Large intestine (tissue), 3 donors: ENCODE results near the gene SIGLEC9. TPM values are rescaled to one million over a fixed set of nuclear protein-coding genes. Genes with fewer than 3 reads are reported as not detected.

Experiments used
- DNase-seq, 2 donors: peaks; one replicate each; pipeline versions ENCODE4 v3.0.0 to v3.0.0-alpha.2; 2013
- H3K27ac ChIP-seq: one replicate; pipeline ENCODE4 v1.5.1; 2013; ENCODE audit warnings: low read length
- H3K27me3 ChIP-seq: 2 replicates; pipeline ENCODE4 v1.6.1; 2013; ENCODE audit warnings: low read length; ENCODE audit not compliant: control insufficient read depth, insufficient read depth
- H3K36me3 ChIP-seq: 2 replicates; pipeline ENCODE4 v1.6.1; 2013; ENCODE audit warnings: low read length; ENCODE audit not compliant: control insufficient read depth, insufficient read depth
- H3K4me1 ChIP-seq: one replicate; pipeline ENCODE4 v1.6.1; 2013; ENCODE audit warnings: low read length; ENCODE audit not compliant: control insufficient read depth, insufficient read depth
- H3K4me3 ChIP-seq: one replicate; pipeline ENCODE4 v1.5.1; 2013; ENCODE audit warnings: low read length
- H3K9me3 ChIP-seq: one replicate; pipeline ENCODE4 v1.6.1; 2013; ENCODE audit warnings: mild to moderate bottlenecking, low read depth, low read length, moderate library complexity; ENCODE audit not compliant: control insufficient read depth
- WGBS: methylation state at CpG from one replicate; pipeline ENCODE4 v1.1.5; 2013; ENCODE audit warnings: low lambda C conversion rate; ENCODE audit not compliant: insufficient coverage; 5-methylcytosine and 5-hydroxymethylcytosine counted together
- polyA plus RNA-seq: library from polyadenylated mRNA; unstranded; fragments of 120-200 nt; gene quantifications from one replicate; pipeline ENCODE4 v1.2.1, GENCODE V29; 2013

SIGLEC9 gene
- polyA plus RNA-seq, 1 donor = 0.76 TPM

DNA sequence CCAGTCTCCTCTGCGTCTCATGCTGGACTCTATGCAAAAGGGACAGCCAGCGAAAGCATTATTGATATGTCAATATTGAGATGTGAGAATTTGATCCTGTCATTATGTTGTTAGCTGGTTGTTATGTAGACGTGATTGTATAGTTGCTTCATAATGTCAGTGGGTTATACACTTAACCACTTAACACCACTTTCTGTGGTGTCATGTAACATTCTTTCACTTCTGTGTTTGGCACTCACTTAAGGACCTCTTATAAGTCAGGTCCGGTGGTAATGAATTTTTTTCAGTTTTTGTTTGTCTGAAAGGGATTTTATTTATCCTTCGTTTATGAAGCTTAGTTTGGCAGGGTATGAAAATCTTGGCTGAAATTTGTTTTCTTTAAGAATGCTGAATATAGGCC, 10.3 kb downstream of the SIGLEC9 start:
- WGBS = 100% methylated on average over 1 of the region's 5 CpGs
- Histone ChIP-seq H3K9me3 (no peaks in the 10 kb centered on the region), H3K4me3 (no peak overlapping the region), H3K36me3 (no peaks in the 10 kb centered on the region), H3K27ac (no peak overlapping the region), H3K27me3 (peaks cover 4% of the 10 kb centered on the region), H3K4me1 (no peaks in the 10 kb centered on the region)
- DNase-seq = no peak

DNA sequence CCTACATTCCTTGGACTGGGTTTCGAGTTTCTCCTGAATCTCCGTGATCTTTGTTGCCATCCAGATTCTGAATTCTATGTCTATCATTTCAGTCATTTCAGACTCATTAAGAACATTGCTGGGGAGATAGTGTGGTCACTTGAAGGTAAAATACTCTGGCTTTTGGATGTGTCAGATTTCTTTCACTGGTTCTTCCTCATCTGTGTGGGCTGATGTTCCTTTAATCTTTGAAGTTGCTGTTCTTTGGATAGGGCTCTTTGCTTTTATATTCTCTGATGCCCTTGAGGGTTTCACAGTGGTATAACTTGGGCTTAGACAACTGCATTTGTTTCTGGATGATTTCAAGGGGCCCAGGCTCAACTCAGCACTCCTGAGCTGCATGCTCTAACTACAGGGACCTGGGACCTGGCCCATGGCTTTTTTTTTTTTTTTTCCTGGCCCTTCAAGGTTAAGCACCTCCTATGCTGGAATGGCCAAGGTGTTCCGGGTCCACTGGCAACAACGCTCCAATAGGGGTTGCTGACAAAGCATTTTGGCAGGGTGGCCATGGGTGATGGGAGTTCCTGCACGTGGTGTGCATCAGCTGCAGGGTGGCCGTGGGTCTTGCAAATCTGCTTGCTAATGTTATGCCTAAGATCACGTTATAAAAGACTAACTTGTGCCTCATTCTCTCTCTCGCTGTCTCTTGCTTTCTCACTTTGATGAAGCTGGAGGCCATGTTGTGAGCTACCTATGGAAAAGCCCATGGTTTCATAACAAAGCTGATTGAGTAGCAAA, 11.5 kb downstream of the SIGLEC9 start:
- Histone ChIP-seq H3K27me3 (peaks cover 6% of the 10 kb centered on the region), H3K4me3 (no peak overlapping the region), H3K36me3 (no peaks in the 10 kb centered on the region), H3K27ac (no peak overlapping the region), H3K9me3 (no peaks in the 10 kb centered on the region), H3K4me1 (no peaks in the 10 kb centered on the region)
- DNase-seq = no peak
- whole genome bisulfite sequencing = no CpG with 5 or more reads among the region's 8 CpGs

DNA sequence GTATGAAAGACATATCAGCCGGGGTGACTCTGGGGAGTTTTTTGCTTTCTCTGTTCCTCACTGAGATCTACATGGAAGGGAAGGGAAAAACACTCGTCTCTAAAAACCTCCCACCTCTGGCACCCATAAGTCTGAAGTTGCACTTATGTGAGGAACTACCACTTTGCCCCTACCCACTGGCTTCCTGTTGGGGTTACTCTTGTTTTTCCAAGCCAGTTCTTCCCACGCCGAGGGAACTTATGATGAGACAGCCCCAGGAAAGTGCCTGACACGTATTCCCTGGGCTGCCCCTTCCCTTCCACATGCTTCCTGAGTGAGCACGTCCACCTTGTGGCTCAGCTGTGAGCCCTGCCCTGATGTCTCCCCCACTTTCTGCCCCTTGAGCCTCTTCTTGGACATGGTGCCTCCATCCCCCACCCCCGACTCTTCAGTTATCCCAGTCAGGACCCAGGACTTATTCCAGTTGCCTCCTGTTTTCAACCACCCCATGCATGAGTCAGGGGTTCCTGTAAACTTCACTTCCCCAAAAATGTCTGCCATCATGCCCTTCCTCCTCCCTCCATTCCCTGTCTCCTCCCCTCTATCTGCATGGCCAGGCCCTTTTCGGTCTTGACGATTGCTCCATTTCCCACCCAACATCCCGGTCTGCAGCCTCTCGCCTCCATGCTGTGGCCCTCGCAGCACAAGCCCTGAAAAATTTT, 12.3 kb downstream of the SIGLEC9 start:
- no peak overlapping the region for H3K27ac ChIP-seq
- DNase-seq = no peak
- WGBS = no CpG with 5 or more reads among the region's 12 CpGs
- no peaks in the 10 kb centered on the region for H3K9me3 ChIP-seq
- no peaks in the 10 kb centered on the region for H3K36me3 ChIP-seq
- H3K4me3 ChIP-seq = no peak overlapping the region
- H3K27me3 ChIP-seq = peaks cover 6% of the 10 kb centered on the region
- no peaks in the 10 kb centered on the region for H3K4me1 ChIP-seq

DNA sequence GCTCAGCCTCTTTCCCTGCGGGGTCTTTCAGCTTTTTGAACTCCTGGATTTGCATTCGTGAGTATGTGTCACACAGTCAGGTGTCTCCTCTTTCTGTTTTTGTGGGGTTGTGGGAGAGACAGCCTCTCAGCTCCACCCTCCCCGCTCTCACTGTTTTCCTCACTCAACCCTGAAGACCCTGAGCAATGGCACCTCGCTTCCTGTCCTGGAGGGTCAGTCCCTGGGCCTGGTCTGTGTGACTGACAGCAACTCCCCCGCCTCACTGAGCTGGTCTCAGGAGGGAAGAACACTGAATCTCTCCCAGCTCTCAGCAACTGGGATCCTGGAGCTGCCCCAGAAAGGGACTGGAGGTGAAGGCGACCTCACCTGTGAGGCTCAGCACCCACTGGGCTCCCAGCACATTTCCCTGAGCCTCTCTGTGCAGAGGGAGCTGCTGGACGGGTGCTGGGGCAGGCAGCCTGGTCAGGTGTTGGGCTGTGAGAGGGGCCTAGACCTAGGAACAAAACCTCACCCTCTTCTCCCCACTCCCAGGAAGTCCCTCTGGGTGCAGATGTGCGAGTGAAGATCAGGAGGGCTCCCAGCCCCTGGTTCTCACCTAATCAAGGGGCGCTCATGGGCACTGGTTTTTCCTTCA, 13.2 kb downstream of the SIGLEC9 start:
- no CpG with 5 or more reads among the region's 9 CpGs for WGBS
- Histone ChIP-seq H3K27ac (no peak overlapping the region), H3K9me3 (no peaks in the 10 kb centered on the region), H3K36me3 (no peaks in the 10 kb centered on the region), H3K27me3 (peaks cover 6% of the 10 kb centered on the region), H3K4me3 (no peak overlapping the region), H3K4me1 (no peaks in the 10 kb centered on the region)
- no peak for DNase-seq

- DNase-seq = no peak
Measured at GRCh38 chr19:51138549-51138979, 13.9 kb downstream of the SIGLEC9 start.

DNA sequence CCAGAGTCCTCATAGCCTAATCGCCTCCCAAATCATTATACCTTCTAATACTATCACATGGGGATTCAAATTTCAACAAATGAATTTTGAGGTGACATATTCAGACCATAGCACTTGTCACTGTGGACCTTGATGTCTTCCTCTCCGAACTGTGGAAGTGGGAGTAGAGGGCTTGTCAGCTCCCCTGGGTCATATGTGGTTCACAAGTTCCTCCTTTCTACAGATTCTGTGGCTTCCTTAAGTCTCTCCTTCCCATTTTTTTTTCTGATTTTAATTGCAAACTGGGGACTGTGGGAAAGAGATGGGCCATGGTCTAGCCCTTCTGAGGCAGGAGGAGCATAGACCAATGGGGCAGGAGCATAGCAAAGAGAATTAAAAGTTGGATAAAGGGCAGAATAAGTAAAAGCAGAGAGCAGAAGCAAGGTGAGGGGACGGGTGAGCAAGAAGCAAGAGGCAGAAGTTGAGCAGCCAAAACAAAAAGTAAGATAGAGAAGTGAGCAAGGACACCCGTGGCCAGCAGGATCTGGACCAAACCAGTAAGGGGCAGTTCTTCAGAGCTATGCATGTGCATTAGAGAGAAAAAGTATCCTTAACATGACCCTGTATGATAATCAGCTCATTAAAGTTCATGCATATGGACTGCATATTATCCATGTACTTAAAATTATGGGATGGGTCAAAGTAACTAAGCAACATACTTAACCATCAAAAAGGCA, 14.8 kb downstream of the SIGLEC9 start:
- H3K36me3 ChIP-seq = no peaks in the 10 kb centered on the region
- no peaks in the 10 kb centered on the region for H3K9me3 ChIP-seq
- peaks cover 6% of the 10 kb centered on the region for H3K27me3 ChIP-seq
- no peak for DNase-seq
- no peak overlapping the region for H3K4me3 ChIP-seq
- no peaks in the 10 kb centered on the region for H3K4me1 ChIP-seq
- H3K27ac ChIP-seq = no peak overlapping the region
- 83% methylated on average over 1 of the region's 4 CpGs for WGBS

More at GRCh38 chr19:51138549-51138979, 13.9 kb downstream of the SIGLEC9 start:
- no peaks in the 10 kb centered on the region for H3K9me3 ChIP-seq
- H3K27ac ChIP-seq = no peak overlapping the region
- no peak overlapping the region for H3K4me3 ChIP-seq
- no peaks in the 10 kb centered on the region for H3K36me3 ChIP-seq
- H3K4me1 ChIP-seq = no peaks in the 10 kb centered on the region
- no CpG with 5 or more reads among the region's 6 CpGs for WGBS
- peaks cover 6% of the 10 kb centered on the region for H3K27me3 ChIP-seq

DNA sequence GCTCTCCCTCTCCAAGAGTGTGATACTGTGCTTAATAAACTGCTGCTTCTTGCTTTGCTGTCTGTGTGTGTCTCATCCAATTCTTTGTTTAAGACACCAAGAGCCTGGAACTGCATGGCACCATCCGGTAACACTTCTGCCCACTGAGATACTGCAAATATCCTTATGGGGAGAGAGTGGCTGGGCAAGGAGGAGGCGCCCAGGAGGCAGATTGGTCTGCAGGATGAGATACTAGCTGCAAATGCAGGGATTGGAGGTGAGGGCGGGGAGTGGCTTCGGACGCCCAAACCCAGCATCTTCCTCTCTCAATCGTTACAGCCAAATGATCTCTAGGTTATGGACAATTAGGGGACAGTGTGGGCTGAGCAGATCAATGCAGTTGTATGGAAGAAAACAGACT, 15.7 kb downstream of the SIGLEC9 start:
- no peak for DNase-seq
- no peaks in the 10 kb centered on the region for H3K4me1 ChIP-seq
- no CpG with 5 or more reads among the region's 6 CpGs for WGBS
- peaks cover 6% of the 10 kb centered on the region for H3K27me3 ChIP-seq
- H3K27ac ChIP-seq = no peak overlapping the region
- no peaks in the 10 kb centered on the region for H3K9me3 ChIP-seq
- H3K4me3 ChIP-seq = no peak overlapping the region
- H3K36me3 ChIP-seq = no peaks in the 10 kb centered on the region

GRCh38 chr19:51141181-51141580, 16.5 kb downstream of the SIGLEC9 start:
- DNase-seq = no peak
- no CpG with 5 or more reads among the region's 6 CpGs for WGBS
- H3K27me3 ChIP-seq = peaks cover 6% of the 10 kb centered on the region
- H3K4me3 ChIP-seq = no peak overlapping the region
- H3K4me1 ChIP-seq = no peaks in the 10 kb centered on the region
- H3K9me3 ChIP-seq = no peaks in the 10 kb centered on the region
- no peaks in the 10 kb centered on the region for H3K36me3 ChIP-seq
- H3K27ac ChIP-seq = no peak overlapping the region

DNA sequence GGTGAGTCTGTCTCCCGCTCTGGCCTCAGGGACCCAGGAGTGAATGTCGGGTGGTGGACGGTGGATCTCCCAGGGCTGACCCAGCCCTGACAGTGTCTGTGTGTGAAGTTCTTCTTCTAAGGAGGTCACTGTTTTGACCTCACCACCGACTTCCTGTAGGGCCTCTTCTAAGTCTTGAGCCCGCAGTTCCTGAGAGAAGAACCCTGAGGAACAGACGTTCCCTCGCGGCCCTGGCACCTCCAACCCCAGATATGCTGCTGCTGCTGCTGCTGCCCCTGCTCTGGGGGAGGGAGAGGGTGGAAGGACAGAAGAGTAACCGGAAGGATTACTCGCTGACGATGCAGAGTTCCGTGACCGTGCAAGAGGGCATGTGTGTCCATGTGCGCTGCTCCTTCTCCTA, 17.4 kb downstream of the SIGLEC9 start, which contains the start of gene SIGLEC7:
Gene SIGLEC7, plus strand, starts transcription at position 183 of the 400 bp plus-strand sequence. Its CDS starts 69 bp downstream, at position 252.
- Histone ChIP-seq H3K36me3 (no peaks in the 10 kb centered on the region), H3K4me3 (no peak within 1 kb of the TSS), H3K27ac (no peak within 1 kb of the TSS), H3K27me3 (peaks cover 2% of the 10 kb centered on the region), H3K4me1 (no peaks in the 10 kb centered on the region), H3K9me3 (no peaks in the 10 kb centered on the region)
- 80% methylated on average over 2 of the region's 14 CpGs for WGBS
- no peak for DNase-seq
